ENCODE measurements around the gene MYO1E.
"Not testable (repeated sequence)": the region's sequence is repeated elsewhere in the genome, so short reads cannot be mapped to it uniquely, and the experiment has no call there.

MYO1E gene

DNA sequence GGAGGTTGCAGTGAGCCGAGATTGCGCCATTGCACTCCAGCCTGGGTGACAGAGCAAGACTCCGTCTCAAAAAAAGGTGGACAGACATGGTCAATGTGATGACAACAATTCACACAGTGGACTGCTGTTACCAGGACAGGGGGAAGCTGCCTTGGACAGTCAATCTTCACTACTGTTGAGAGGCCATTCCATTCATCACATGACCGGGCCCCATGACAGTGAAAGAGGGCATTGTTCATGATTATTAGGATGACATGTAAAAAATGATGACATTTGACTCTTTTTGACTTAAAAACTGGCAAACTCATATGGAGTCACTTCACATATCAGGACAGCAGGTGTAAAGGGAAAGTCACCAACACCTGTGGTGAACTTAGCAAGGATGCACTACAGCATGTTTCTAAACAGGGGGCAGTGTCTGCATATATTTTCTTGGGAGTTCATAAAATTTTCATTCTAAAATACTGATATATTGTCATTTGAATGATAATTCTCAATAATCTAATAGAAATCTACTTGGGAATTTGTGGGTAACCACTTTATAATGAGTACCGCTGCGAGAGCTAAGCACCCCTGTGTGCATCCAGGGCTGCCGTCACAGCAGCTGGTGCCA, 200.3 kb downstream of the MYO1E start:
- no peak overlapping the region for H3K4me3 ChIP-seq (ENCODE audit: low read depth, low read length)

DNA sequence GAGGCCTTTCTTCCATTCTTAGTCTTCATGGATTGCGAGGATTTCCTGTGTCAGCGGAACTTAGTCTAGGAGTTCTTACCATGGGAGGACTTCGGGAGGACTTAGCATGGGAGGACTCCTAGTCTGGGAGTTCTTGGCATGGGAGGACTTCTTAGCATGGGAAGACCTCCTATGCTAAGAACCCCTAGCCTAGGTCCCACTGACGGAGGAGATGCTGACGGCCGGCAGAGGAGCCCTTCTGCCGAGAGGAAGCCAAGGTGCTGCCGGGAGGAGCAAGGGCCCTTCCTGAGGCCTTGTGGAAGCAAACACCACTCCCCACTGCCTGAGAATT, 201.6 kb downstream of the MYO1E start:
- H3K4me3 ChIP-seq (ENCODE audit: low read depth, low read length) = no peak overlapping the region

DNA sequence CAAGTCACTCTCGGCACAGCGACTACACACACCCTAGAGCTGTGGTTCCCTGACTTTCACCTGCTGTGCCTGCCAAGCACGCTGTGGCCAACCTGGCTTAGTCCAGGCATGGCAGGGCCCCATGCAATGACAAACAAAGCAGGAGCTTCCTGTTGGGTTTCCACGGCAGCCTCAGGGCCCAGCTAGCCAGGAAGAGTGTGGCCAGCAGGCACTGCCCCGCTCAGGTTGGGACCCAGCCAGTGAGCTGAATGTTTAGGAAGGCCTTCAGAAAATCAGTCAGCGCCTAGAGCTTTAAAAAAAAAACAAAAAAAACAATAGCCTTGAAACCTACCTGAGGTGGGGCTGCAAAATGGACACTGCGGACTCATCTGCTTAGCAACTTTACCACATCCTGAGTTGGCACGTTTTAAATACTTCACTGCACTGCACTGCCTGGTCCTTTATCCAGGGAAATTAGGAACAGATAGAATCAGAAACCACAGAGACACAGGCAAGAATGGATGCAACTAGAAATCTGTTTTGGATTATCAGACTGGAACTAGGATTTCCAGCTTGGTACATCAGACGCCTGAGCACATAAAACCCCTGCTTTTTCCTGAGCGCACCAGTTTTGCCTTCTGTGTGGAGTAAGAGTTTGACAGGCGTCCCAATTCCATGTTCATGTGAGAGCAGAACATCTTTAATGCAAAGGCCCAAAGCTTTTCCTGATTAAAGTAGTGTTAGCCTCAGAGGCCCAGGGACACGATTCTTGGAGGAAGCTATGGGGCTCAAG, 202.2 kb downstream of the MYO1E start:
- H3K4me3 ChIP-seq (ENCODE audit: low read depth, low read length) = no peak overlapping the region

DNA sequence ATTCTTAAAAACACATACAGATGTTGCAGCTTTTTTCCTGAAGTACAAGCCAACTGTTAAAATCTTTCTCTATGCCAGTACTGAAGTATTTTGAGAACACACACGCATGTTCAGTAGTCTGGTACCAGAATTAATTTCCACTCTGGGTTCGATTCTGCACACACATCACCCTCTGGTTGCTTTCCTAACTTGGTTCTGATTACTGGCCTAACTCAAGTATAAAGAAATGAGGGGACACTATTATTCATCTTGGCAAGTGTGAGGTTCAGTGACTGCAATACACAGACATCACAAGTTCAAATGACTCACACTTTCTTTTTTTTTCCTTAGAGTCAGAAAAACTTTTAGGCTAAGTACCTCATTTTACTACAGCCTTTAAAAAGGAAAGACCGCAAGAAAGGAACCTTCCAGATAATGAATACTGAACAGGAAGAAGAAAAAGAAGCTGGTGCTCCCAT, 203.4 kb downstream of the MYO1E start:
- no peak overlapping the region for H3K4me3 ChIP-seq (ENCODE audit: low read depth, low read length)

DNA sequence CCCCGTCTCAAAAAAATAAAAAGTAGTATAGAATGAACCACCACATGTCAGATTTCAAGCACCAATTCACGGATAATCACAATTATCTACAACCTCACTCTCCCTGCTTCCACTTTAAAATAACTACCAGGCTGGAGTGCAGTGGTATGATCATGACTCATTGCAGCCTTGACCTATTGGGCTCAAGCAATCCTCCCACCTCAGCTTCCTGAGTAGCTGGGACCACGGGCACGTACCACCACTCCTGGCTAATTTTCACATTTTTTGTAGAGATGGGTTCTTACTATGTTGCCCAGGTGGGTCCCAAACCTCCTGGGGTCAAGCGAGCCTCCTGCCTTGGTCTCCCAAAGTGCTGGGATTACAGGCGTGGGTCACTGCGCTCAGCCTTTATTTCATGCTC, 204.1 kb downstream of the MYO1E start:
- no peak overlapping the region for H3K4me3 ChIP-seq (ENCODE audit: low read depth, low read length)

DNA sequence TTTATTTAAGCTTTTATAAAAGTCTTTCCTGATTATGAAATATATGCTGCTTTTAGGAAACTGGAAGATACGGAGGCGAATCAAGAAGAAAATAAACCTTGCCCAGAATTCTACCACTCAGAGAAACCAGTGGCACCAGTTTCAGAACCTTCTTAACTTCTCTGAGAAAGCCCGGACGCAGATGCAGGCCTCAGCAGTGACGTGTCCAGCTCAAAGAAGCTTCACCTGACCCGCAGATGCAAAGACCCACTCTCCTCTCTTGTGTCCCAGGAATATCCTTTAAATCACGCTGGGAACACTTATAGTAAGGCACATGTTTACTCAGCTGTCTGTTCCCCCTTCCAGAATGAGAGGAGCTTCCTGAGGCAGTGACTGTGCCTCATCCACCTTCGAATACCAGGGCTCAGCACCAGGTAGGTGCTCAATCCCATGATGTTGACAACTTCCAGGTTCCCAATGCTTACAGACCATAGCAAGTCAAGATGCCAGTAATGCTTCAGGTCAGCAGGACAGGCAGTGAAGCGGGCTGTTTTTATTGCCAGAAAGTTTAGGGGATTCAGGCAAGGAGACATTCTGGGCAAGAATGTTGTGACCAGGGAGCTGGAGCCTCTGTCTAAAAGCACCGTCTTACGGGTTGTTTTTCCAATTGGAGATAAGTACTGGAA, 205.9 kb downstream of the MYO1E start:
- no peak overlapping the region for H3K4me3 ChIP-seq (ENCODE audit: low read depth, low read length)

DNA sequence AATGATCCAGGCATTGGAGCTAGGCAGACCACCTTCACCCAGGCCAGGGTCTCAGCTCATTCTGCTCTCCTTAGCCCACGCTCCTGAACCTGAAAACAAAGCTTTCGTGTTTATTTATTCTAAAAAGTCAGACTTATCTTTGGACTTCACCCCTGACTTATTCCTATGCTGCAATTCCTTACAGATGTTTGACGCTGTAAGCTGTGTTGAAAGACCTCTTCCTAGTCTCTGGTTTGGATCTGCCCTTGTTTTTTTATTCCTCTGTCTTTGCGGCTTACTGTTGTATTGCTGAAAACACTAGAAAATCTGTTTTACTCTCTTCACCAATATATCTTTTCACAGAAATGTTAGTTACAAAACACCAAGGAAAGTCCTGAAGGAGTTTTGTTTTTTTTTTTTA, 206.5 kb downstream of the MYO1E start:
- H3K4me3 ChIP-seq (ENCODE audit: low read depth, low read length) = no peak overlapping the region

DNA sequence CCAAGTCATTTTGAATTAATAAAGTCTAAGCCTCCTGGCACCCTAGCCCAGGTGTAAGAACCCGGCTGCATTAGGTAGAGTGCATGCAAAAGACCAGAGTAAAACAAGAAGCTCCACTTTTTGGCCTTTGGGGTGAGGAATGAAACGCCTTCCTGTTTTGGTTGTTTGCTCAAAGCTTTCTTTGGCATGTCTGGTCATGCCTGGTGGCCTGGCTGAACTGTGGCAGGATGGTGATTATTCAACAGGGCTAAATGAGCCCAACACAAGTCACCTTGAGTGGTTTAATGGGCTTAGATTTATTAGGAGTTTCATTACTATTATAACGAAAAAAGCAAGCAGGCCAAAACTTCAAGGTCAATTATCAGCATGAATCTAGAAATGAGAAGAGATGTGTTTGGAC, 206.9 kb downstream of the MYO1E start:
- no peak overlapping the region for H3K4me3 ChIP-seq (ENCODE audit: low read depth, low read length)

DNA sequence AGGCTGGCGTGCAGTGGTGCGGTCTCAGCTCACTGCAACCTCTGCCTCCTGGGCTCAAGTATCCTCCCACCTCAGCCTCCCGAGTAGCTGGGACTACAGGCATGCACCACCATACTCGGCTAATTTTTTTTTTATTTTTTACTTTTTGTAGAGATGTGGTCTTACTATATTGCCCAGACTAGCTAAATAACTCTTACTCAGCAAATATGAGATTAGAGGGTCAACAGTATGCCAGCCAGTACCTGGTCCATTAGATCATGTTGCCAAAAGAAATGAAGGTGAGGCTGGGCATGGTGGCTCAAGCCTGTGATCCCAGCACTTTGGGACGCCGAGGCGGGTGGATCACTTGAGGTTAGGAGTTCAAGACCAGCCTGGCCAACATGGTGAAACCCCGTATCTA, 210.6 kb downstream of the MYO1E start:
- H3K4me3 ChIP-seq (ENCODE audit: low read depth, low read length) = not testable (repeated sequence)

DNA sequence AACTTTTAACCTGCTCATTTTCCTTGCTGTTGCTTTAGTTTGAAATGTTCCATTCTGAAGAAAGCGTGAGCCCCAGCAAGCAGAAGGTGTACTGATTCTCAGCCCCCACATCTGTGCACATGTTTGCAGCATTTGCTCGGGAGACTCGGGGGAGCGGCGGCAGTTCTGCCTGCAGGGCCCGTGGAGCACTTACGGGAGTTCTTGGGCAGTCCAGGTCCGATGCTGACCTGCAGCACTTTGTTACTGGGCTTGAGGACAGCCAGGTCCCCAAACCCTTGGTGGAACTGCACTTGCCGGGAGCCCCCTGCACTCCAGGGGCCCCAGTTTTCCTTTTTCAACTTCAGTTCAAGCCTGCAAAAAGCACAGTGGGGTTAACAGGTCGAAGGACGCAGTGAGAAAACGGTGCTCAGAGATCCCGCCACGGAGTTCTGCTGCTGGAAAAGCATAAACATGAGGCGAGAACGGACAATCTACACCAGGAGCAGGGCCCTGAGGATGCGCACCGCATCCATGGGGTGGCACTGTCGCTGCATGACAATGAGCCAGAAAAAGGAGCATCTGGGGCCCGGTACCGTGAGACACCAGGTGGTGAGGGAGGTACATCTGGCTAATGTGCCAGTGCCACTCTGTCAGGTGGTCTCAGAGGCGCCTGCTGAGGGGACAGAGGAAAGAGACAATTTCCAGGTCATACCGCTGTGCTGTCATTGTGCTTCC, 211.6 kb downstream of the MYO1E start:
- no peak overlapping the region for H3K4me3 ChIP-seq (ENCODE audit: low read depth, low read length)

DNA sequence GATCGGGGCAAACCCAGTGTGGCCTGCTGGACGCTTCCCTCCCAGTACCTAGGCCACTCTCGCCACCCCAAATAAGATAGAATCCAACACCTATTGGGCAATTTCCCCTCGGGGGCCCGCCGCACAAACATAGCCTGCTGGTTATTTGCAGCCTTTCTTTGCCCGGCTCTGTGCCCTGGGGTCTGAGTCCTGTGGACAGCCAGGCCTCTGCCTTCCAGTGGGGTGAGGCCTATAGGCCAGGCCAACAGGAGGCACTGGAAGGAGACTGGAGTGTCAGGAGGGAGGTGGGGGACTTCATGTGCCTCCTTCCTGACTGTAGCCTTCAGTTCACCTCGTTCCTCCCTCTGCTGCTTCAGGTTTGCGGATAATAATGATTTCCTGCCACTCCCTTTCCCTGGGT, 213.5 kb downstream of the MYO1E start:
- no peak overlapping the region for H3K4me3 ChIP-seq (ENCODE audit: low read depth, low read length)

DNA sequence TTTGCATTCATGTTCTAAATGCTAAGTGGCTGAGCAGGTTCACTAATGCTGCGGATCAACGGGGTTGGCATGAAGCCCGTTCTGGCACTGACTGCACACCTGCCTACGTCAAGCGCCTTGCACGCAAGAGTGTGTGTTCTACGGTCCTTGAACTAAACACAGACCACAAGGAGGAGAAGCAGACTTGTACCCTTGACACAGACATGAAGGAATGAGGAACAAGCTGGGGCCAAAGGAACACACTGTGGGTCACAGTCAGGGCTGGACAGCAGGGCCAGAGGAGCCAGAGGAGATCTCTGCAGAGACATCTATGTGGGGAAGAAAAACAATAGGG, 214.0 kb downstream of the MYO1E start:
- no peak overlapping the region for H3K4me3 ChIP-seq (ENCODE audit: low read depth, low read length)

DNA sequence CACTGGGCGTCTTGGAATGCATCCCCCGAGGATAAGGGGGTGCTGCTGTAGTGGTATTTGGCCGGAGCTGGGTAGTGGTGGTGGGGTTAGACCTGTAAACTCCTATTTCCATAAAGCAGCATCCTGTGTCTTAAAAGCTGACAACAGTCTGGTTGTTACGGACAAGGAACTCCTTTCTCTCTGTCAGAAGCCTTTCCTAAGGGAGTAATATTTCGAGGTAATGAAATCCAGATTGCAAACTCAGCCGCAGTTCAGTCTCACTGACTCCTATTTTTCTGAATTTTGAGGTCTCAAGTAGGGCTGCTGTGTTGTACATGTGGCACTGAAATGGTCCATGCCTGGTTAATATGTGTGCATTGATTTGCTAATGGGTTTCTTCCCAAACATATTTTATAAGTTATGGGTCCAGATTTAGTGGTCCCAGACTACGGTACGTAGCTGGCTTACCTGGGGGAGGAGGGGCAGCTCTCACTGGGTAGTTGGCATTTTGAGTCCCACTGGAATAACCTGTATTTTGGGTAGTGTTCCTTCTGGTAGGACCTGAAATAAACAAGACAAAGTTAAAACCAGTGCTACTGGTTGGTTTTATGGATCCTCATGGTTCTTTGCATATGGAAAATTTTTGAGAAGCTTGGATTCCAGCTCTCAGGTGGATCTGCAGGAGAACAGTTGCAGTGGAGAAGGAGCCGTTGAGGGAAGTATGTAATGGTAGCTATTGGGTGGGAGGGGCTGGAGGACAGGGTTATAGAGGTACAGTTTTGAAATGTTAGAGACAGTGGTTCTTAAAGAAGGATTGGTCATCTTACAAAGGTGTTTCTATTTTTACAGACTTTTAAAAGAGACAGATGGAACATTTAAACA, 214.6 kb downstream of the MYO1E start:
- H3K4me3 ChIP-seq (ENCODE audit: low read depth, low read length) = no peak overlapping the region

DNA sequence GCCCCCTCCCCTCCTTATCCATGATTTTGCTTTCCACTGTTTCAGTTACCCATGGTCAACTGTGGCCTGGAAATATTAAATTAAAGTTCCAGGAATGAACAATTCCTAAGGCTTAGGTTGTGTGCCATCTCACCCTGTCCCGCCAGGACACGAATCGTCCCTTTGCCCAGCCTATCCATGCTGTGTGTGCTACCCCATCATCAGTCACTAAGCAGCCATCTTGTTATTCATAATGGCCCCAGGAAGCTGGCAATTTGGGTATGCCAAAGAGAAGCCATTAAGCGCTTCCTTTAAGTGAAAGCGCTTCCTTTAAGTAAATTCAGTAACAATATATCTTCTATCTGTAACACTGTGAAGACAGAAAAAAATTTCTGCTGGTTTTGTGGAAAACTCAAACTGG, 215.3 kb downstream of the MYO1E start:
- H3K4me3 ChIP-seq (ENCODE audit: low read depth, low read length) = no peak overlapping the region

DNA sequence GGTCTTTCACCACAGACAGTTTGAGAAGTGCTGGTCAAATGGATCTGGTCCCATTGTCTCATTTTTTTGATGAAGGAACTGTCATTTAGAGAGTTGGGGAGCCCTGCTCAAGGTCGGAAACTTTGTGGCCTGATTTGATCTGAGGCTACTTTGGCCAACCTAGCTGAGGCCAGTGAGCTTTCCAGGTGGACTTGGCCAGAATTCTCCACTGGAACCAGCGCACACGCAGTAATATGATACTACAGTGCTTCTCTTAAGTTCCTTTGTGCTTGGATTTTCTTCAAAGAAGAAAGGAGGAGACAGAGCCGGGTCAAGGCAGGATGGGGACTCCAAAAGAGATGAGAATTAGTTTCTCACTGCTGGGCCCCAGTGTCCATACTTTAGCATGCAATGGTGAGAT, 217.2 kb downstream of the MYO1E start:
- H3K4me3 ChIP-seq (ENCODE audit: low read depth, low read length) = no peak overlapping the region

DNA sequence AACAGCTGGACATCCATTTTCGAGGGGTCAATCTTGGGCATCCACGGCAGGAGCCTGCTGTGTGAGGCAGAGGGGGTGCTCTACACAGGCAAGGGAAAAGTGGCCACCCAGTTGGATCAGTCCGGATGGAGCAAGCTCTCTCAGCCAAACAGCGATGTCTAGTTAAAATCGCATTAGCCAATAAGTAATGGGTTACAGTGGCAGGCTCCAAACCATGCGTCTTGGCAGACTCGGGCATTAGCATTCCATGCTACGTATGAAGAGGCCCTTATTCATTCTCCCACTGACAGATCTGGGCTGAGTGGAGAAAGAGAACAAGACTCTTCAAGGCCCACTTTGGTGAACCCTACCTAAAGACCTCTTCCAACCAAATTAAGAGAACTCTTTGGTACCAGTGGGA, 218.4 kb downstream of the MYO1E start:
- no peak overlapping the region for H3K4me3 ChIP-seq (ENCODE audit: low read depth, low read length)

DNA sequence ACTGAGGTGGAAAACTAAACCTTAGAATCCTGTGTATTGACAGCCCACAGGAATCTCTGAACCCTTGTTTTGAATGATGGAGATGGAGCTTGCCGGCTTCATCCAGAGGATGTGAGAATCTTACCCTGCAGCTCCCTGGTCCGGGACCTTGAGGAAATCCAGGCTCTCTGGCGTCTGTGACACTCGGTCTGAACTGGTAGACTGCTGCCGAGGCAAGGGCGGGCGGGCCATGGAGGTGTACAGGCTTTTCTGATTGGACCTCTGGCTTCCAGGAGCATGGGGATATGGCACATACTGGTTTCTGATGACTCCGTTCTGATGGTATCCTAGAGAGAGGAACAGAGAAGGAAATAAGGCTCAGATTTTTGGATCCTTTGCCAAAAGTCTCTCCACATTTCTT, 219.2 kb downstream of the MYO1E start:
- no peak overlapping the region for H3K4me3 ChIP-seq (ENCODE audit: low read depth, low read length)

DNA sequence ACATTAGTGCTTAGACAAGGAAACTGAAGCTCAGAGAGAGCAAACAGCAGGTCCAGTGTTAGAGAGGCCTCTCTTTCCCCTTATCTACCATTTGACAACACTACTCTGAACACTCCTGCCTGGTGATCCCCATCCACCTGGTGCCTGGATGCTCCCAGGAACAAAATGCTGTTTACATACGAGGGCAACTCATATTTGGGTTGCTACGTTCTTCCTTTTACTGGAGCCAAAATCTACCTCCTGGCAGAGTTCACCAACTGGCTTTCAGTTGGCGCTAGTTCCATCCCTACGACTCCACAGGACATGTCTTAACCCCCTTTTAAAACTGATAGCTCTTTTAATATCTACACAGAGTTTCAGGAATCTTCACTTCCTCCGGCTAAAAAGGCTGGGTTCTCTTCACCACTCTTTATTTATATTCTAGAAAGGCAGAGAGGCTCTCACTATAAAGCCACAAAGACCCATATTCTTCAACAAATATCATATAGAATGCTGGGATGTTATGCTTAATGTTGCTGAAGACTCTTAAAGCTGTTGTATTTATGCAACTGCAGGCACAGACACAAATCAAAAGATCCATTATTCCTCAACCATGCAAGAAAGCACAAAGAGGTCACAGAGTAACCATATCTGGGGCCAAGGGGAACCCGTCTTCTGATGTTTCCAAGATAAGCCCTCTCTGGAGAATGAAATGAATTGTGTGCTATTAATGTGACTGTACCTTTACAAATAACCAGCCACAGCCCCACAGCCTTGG, 219.8 kb downstream of the MYO1E start:
- no peak overlapping the region for H3K4me3 ChIP-seq (ENCODE audit: low read depth, low read length)

DNA sequence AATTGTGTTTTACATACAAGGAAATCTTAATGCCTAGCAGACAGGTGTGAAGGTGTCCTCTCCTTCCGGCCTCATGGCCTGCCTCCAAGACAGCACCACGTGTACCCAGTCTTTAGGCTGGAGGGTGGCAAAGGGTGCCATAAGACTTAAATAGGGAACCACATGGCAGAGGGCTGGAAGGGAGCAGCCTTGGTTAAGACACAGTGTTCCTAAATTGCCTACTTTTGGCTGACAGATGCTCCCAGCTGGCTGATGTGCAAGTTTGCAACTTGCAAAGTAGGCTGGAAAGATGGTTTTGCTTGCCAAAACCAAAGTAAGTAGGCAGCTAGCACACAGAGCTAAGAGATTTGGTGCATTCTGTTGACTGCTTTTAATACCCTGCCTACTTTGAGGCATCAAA, 222.5 kb downstream of the MYO1E start:
- no peak overlapping the region for H3K4me3 ChIP-seq (ENCODE audit: low read depth, low read length)

DNA sequence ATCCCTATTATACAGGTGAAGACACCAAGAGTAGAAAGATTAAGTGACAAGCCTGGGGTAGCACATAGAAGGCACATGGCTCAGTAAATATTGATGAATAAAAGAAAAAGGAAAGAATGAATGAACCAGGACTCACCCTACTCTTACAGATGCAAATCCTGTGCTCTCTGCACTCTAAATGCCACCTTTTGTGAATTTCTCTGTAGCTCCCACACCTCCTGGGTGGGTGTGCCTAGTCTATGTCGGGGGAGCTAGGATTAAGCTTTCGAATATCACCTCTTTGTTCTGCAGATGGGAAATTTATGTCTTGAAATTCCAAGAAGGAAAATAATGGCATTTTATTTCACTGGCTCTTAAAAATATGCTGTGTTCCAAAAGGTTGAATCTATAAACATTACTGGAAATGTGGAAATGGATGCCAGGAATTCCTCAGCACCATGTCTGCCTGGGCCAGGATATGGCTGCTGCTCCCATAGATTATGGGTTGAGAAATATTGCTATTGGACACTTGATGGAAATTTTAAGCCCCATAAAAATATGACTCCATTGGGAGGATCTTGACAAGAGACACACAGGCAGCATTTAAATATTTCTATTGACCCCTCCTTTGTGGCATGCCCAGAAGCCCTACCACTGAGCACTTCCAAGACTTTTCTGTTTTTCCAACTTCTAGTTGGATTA, 224.4 kb downstream of the MYO1E start:
- no peak overlapping the region for H3K4me3 ChIP-seq (ENCODE audit: low read depth, low read length)

All from iPS-11a (cell line).